H1 (cell line): ENCODE data around the gene ADSS1. TPM values are rescaled to one million over a fixed set of nuclear protein-coding genes. Genes with fewer than 3 reads are reported as not detected.

Experiments used
- CTCF ChIA-PET: fragments of 300-600 bp; sonication (Branson Sonifier 250); formaldehyde crosslinking; loops from one replicate; lab custom pipeline; 2021; ENCODE audit not compliant: partially characterized antibody; lab: Charles Lee
- POLR2A ChIA-PET: fragments of 300-600 bp; sonication (Branson Sonifier 250); formaldehyde crosslinking; loops from one replicate; lab custom pipeline; 2021; ENCODE audit warnings: inconsistent platforms; ENCODE audit not compliant: partially characterized antibody; lab: Charles Lee
- DNase-seq, 2 experiments: peaks; one replicate each; pipeline versions ENCODE4 v3.0.0 to v3.0.0-alpha.2; 2010 to 2022; ENCODE audit warnings: low spot score in 2 of 2, low read depth in 1 of 2, mixed read lengths in 1 of 2
- FAIRE-seq: peaks from 2 replicates; lab custom pipeline; 2011; peaks lifted over from hg19 to GRCh38; lab: Jason Lieb, UNC
- H2AFZ ChIP-seq: 2 replicates; pipeline ENCODE4 v1.8.1; 2012; ENCODE audit warnings: low read length, inconsistent platforms
- H2AK5ac ChIP-seq: 2 replicates; pipeline ENCODE4 v1.6.1; 2013; ENCODE audit warnings: low read depth, low read length
- H2BK120ac ChIP-seq: replicated peaks from 2 replicates; pipeline ENCODE3; 2013; ENCODE audit warnings: low read depth, low read length, inconsistent platforms
- H2BK12ac ChIP-seq: 2 replicates; pipeline ENCODE4 v1.6.1; 2013; ENCODE audit warnings: low read depth, low read length
- H2BK15ac ChIP-seq: 2 replicates; pipeline ENCODE4 v1.6.1; 2013; ENCODE audit warnings: low read length
- H2BK20ac ChIP-seq: 2 replicates; pipeline ENCODE4 v1.6.1; 2013; ENCODE audit warnings: low read length
- H2BK5ac ChIP-seq: 2 replicates; pipeline ENCODE4 v1.6.1; 2013; ENCODE audit warnings: low read depth, low read length
- H3K14ac ChIP-seq: 2 replicates; pipeline ENCODE4 v1.6.1; 2013; ENCODE audit warnings: inconsistent platforms; ENCODE audit not compliant: insufficient read length
- H3K18ac ChIP-seq: 2 replicates; pipeline ENCODE4 v1.6.1; 2013; ENCODE audit warnings: low read length; ENCODE audit errors: extremely low read depth
- H3K23ac ChIP-seq: 2 replicates; pipeline ENCODE4 v1.6.1; 2013; ENCODE audit warnings: inconsistent platforms; ENCODE audit not compliant: insufficient read length
- H3K23me2 ChIP-seq: 2 replicates; pipeline ENCODE4 v1.6.1; 2013; ENCODE audit warnings: low read depth, low read length
- H3K27ac ChIP-seq: 2 replicates; pipeline ENCODE4 v1.6.1; 2011; ENCODE audit warnings: low read depth, low read length, inconsistent platforms
- H3K27me3 ChIP-seq, 4 experiments: replicated peaks in 1 of 4; 1 replicate in 1 of 4; 2 replicates in 3 of 4; pipeline versions ENCODE4 v1.6.1 to v1.8.1; 2011 to 2013; ENCODE audit warnings: low read length in 3 of 4, mild to moderate bottlenecking in 3 of 4, inconsistent platforms in 2 of 4, mixed read lengths in 2 of 4, moderate library complexity in 1 of 4; ENCODE audit not compliant: control insufficient read depth in 3 of 4, insufficient read depth in 3 of 4; ENCODE audit errors: extremely low read depth in 1 of 4
- H3K36me3 ChIP-seq, 4 experiments: 2 replicates each; pipeline versions ENCODE4 v1.6.1 to v1.8.1; 2011 to 2013; ENCODE audit warnings: mild to moderate bottlenecking in 4 of 4, low read length in 3 of 4, moderate library complexity in 2 of 4, control low read depth in 1 of 4, inconsistent platforms in 1 of 4; ENCODE audit not compliant: insufficient read depth in 4 of 4, control insufficient read depth in 2 of 4
- H3K4ac ChIP-seq: replicated peaks from 2 replicates; pipeline ENCODE3; 2013; ENCODE audit warnings: low read length, low read depth, mixed read lengths, inconsistent platforms; ENCODE audit not compliant: insufficient read length
- H3K4me1 ChIP-seq, 4 experiments: replicated peaks in 1 of 4; 1 replicate in 1 of 4; 2 replicates in 3 of 4; pipeline versions ENCODE4 v1.6.1 to v1.8.1; 2011 to 2013; ENCODE audit warnings: low read length in 3 of 4, inconsistent platforms in 2 of 4, mixed read lengths in 1 of 4; ENCODE audit not compliant: insufficient read depth in 4 of 4, control insufficient read depth in 3 of 4
- H3K4me2 ChIP-seq, 2 experiments: 2 replicates each; pipeline versions ENCODE4 v1.6.1 to v1.8.1; 2011 to 2013; ENCODE audit warnings: low read depth in 2 of 2, low read length in 2 of 2, control low read depth in 1 of 2, inconsistent platforms in 1 of 2, mild to moderate bottlenecking in 1 of 2; ENCODE audit not compliant: insufficient read depth in 1 of 2
- H3K4me3 ChIP-seq, 4 experiments: fragments of 200-600, 300-600 bp in 1 of 4; sonication (generic), shearing (Covaris generic), sonication (Bioruptor Twin) in 1 of 4; 2 replicates each; pipeline versions ENCODE4 v1.5.1 to v1.8.1; 2011 to 2016; ENCODE audit warnings: low read length in 4 of 4, low read depth in 3 of 4, control low read depth in 2 of 4, inconsistent platforms in 2 of 4, mild to moderate bottlenecking in 2 of 4, mixed read lengths in 1 of 4, moderate library complexity in 1 of 4; ENCODE audit not compliant: insufficient read depth in 2 of 4; ENCODE audit errors: extremely low read depth in 1 of 4
- H3K56ac ChIP-seq: replicated peaks from 2 replicates; pipeline ENCODE3; 2013; ENCODE audit warnings: low read depth, mild to moderate bottlenecking, mixed read lengths, low read length, inconsistent platforms; ENCODE audit not compliant: insufficient read length
- H3K79me1 ChIP-seq: 2 replicates; pipeline ENCODE4 v1.6.1; 2013; ENCODE audit warnings: low read depth, low read length, control low read depth
- H3K79me2 ChIP-seq, 2 experiments: 2 replicates each; pipeline versions ENCODE4 v1.6.1 to v1.8.1; 2012 to 2013; ENCODE audit warnings: low read length in 2 of 2, mild to moderate bottlenecking in 2 of 2, inconsistent platforms in 1 of 2; ENCODE audit not compliant: insufficient read depth in 2 of 2, control insufficient read depth in 1 of 2
- H3K9ac ChIP-seq, 4 experiments: replicated peaks in 1 of 4; 1 replicate in 1 of 4; 2 replicates in 3 of 4; pipeline versions ENCODE4 v1.6.1 to v1.8.1; 2011 to 2013; ENCODE audit warnings: low read depth in 3 of 4, low read length in 3 of 4, control low read depth in 2 of 4, mild to moderate bottlenecking in 2 of 4, moderate library complexity in 2 of 4, inconsistent platforms in 1 of 4; ENCODE audit errors: extremely low read depth in 1 of 4
- H3K9me3 ChIP-seq, 2 experiments: 2 replicates each; pipeline versions ENCODE4 v1.6.1 to v1.8.1; 2012 to 2013; ENCODE audit warnings: mild to moderate bottlenecking in 2 of 2, moderate library complexity in 2 of 2, control low read depth in 1 of 2, inconsistent platforms in 1 of 2, low read depth in 1 of 2, low read length in 1 of 2, mixed read lengths in 1 of 2; ENCODE audit not compliant: insufficient read depth in 2 of 2
- H4K20me1 ChIP-seq, 2 experiments: replicated peaks in 1 of 2; 2 replicates each; pipeline versions ENCODE3 to v1.8.1; 2011 to 2013; ENCODE audit warnings: inconsistent platforms in 2 of 2, low read length in 2 of 2, mild to moderate bottlenecking in 1 of 2; ENCODE audit not compliant: insufficient read depth in 2 of 2, control insufficient read depth in 1 of 2
- H4K5ac ChIP-seq: 2 replicates; pipeline ENCODE4 v1.6.1; 2013; ENCODE audit warnings: low read length, low read depth, mixed read lengths, inconsistent platforms; ENCODE audit not compliant: insufficient read length
- H4K8ac ChIP-seq: 2 replicates; pipeline ENCODE4 v1.8.0; 2013; ENCODE audit warnings: mild to moderate bottlenecking, moderate library complexity, low read length, inconsistent platforms; ENCODE audit not compliant: insufficient read depth; ENCODE audit errors: extremely low read depth
- H4K91ac ChIP-seq: replicated peaks from 2 replicates; pipeline ENCODE3; 2013; ENCODE audit warnings: low read length, mixed read lengths, inconsistent platforms; ENCODE audit not compliant: insufficient read length
- KDM4A ChIP-seq: IDR thresholded peaks from one replicate; pipeline ENCODE4 v1.7.1; 2012; ENCODE audit warnings: low read depth, mild to moderate bottlenecking, moderate library complexity, low read length, inconsistent platforms; ENCODE audit not compliant: severe bottlenecking
- TAF1 ChIP-seq: IDR thresholded peaks from 2 replicates; pipeline ENCODE4 v1.6.1; 2011; ENCODE audit warnings: mild to moderate bottlenecking, low read depth, low read length
- WGBS, 2 experiments: shearing (Covaris generic) in 1 of 2; methylation state at CpG; one replicate each; pipeline versions ENCODE4 v1.1.6 to v1.1.7; 2013 to 2015; ENCODE audit warnings: low lambda C conversion rate in 2 of 2, mixed read lengths in 2 of 2, inconsistent platforms in 1 of 2, low coverage in 1 of 2, missing lambda C conversion rate in 1 of 2; ENCODE audit not compliant: insufficient replicate concordance in 2 of 2, insufficient coverage in 1 of 2, insufficient read length in 1 of 2; ENCODE audit errors: extremely low coverage in 1 of 2, missing lambda C conversion rate in 1 of 2; 5-methylcytosine and 5-hydroxymethylcytosine counted together
- polyA plus RNA-seq, 7 experiments: library from polyadenylated mRNA; depleted of rRNA in 3 of 7; stranded (reverse) in 5 of 7; unstranded in 2 of 7; fragments of >200 nt in 5 of 7; fragments of 200-250 nt in 2 of 7; gene quantifications; 1 replicate in 5 of 7; 2 replicates in 1 of 7; 4 replicates in 1 of 7; pipeline versions ENCODE4 v1.2.1 to v1.2.3, GENCODE V29; 2011 to 2013; ENCODE audit warnings: missing spikeins in 2 of 7, mixed read lengths in 2 of 7
- total RNA-seq: library from RNA; stranded (reverse); fragmentation: NEBNext Ultra II Directional; extraction: Animal tissue kit (Norgen Biotek cat#: 25700); gene quantifications from 2 replicates; pipeline ENCODE4 v1.2.1, GENCODE V29; 2021

The ADSS1 gene
- total and polyA plus RNA-seq, 2 of the 8 experiments (the other 6 are each of a cell fraction or from before 2014, with no cell fraction given) = 7.1 to 7.9 TPM

- POLR2A ChIA-PET = interaction anchor here (0.6 to 9.8 kb wide), 18 partner anchors 8 to 410 kb away, joined by 3 to 94 read pairs (median 4); partner anchors contain the start of genes INF2 and TMEM179
- FAIRE-seq = no peak
- H3K9ac ChIP-seq = peak overlapping the region in 3 of 4 experiments; percentile 21 to 85 (median 85); a peak in 5 of 7 replicates
Observed at GRCh38 chr14:104676694-104677511, 47.1 kb upstream of the ADSS1 start.

More at GRCh38 chr14:104676694-104677511, 47.1 kb upstream of the ADSS1 start:
- Histone ChIP-seq H4K20me1 (peaks cover 0 to 4% of the 10 kb centered on the region in 2 experiments), H2BK20ac (peak overlapping the region; percentile 87), H2AFZ (no peak overlapping the region), H3K79me1 (no peaks in the 10 kb centered on the region), H4K5ac (peak overlapping the region; percentile 85), H3K4me3 (peak overlapping the region; percentile 35 to 62 (median 55); a peak in 7 of 8 replicates), H3K4me1 (peaks cover 7 to 57% (median 36%) of the 10 kb centered on the region in 4 experiments), H3K23me2 (peaks cover 12% of the 10 kb centered on the region; the same call in 1 of the 2 replicates), H2BK15ac (peak overlapping the region; percentile 99; the same call in 1 of the 2 replicates), H3K56ac (peak overlapping the region; percentile 37), H2BK5ac (peak overlapping the region; percentile 94), H3K36me3 (no peaks in the 10 kb centered on the region), H3K14ac (no peak overlapping the region), H4K8ac (peak overlapping the region; percentile 90), H3K27me3 (peaks cover 0 to 7% (median 0%) of the 10 kb centered on the region in 4 experiments; a peak in 2 of 7 replicates), H3K4ac (peak overlapping the region; percentile 90), H2BK120ac (no peak overlapping the region), H3K79me2 (no peaks in the 10 kb centered on the region), H3K23ac (no peak overlapping the region), H2BK12ac (peak overlapping the region; percentile 99), H4K91ac (peak overlapping the region; percentile 94), H3K9me3 (no peaks in the 10 kb centered on the region), H3K4me2 (peak overlapping the region; percentile 85 to 86), H3K27ac (peak overlapping the region; percentile 90), H2AK5ac (peak overlapping the region; percentile 88; the same call in 1 of the 2 replicates), H3K18ac (peak overlapping the region; percentile 93)
- CTCF ChIA-PET = interaction anchor here (0.8 to 7.2 kb wide), 8 partner anchors 11 to 144 kb away, joined by 4 to 70 read pairs (median 6); no protein-coding TSS in a partner anchor
- 13% methylated on average over 23 of the region's 29 CpGs; no CpG with 5 or more reads in 1 of the 2 experiments for whole genome bisulfite sequencing, 2 experiments
- TF ChIP-seq TAF1 (0 out of 2 replicates have a peak, but pooled peaks have one; percentile 17), KDM4A (no peak)
- peak in 1 of 2 experiments; percentile 74 for DNase-seq
